ENCODE measurements around the gene PTH1R. TPM values are rescaled to one million over a fixed set of nuclear protein-coding genes. Genes with fewer than 3 reads are reported as not detected.

Gene PTH1R
- total RNA-seq, 2 donors from 2014 or later: 0.69 to 4.8 TPM

- Histone ChIP-seq H3K4me3 (ENCODE audit: low read length) (no peak overlapping the region), H3K27ac (ENCODE audit: low read depth, low read length) (no peak overlapping the region), H3K36me3 (ENCODE audit: control insufficient read depth, insufficient read depth, low read length) (no peaks in the 10 kb centered on the region), H3K9ac (ENCODE audit: extremely low read depth, low read length, poor library complexity, severe bottlenecking) (no peak overlapping the region), H3K4me1 (ENCODE audit: control insufficient read depth, insufficient read depth, low read length) (no peaks in the 10 kb centered on the region), H3K27me3 (ENCODE audit: control insufficient read depth, insufficient read depth, low read length, poor library complexity, severe bottlenecking) (no peaks in the 10 kb centered on the region), H3K9me3 (ENCODE audit: control insufficient read depth, low read length) (no peaks in the 10 kb centered on the region)
- Mint-ChIP-seq H3K9me3 (no peaks in the 10 kb centered on the region), H3K27ac (no peak overlapping the region), H3K27me3 (ENCODE audit: insufficient read depth) (peaks cover 33% of the 10 kb centered on the region), H3K4me1 (no peaks in the 10 kb centered on the region), H3K36me3 (ENCODE audit: low read depth) (no peaks in the 10 kb centered on the region), H3K4me3 (no peak overlapping the region)
- no peak for DNase-seq
- TF ChIP-seq CTCF (conservative IDR thresholded peaks at IDR 0.05): no peak
- WGBS, 2 experiments (ENCODE audit: insufficient coverage in 1 of 2, insufficient read length in 1 of 2): 87% methylated on average over 3 to 7 of the region's 7 CpGs
Measured at GRCh38 chr3:46868948-46869347, 8.6 kb upstream of the PTH1R start.

GRCh38 chr3:46869440-46869839 lies 8.1 kb upstream of the PTH1R start:
- WGBS, 2 experiments (ENCODE audit: insufficient coverage in 1 of 2, insufficient read length in 1 of 2): 91 to 98% methylated on average over 8 to 10 of the region's 10 CpGs
- Mint-ChIP-seq H3K36me3 (ENCODE audit: low read depth) (no peaks in the 10 kb centered on the region), H3K9me3 (no peaks in the 10 kb centered on the region), H3K27me3 (ENCODE audit: insufficient read depth) (peaks cover 36% of the 10 kb centered on the region), H3K27ac (no peak overlapping the region), H3K4me1 (no peaks in the 10 kb centered on the region), H3K4me3 (no peak overlapping the region)
- Histone ChIP-seq H3K27ac (ENCODE audit: low read depth, low read length) (no peak overlapping the region), H3K36me3 (ENCODE audit: control insufficient read depth, insufficient read depth, low read length) (no peaks in the 10 kb centered on the region), H3K4me1 (ENCODE audit: control insufficient read depth, insufficient read depth, low read length) (no peaks in the 10 kb centered on the region), H3K9ac (ENCODE audit: extremely low read depth, low read length, poor library complexity, severe bottlenecking) (no peak overlapping the region), H3K27me3 (ENCODE audit: control insufficient read depth, insufficient read depth, low read length, poor library complexity, severe bottlenecking) (no peaks in the 10 kb centered on the region), H3K4me3 (ENCODE audit: low read length) (no peak overlapping the region), H3K9me3 (ENCODE audit: control insufficient read depth, low read length) (no peaks in the 10 kb centered on the region)
- TF ChIP-seq CTCF (conservative IDR thresholded peaks at IDR 0.05): no peak
- DNase-seq: no peak

- no peak for TF ChIP-seq CTCF (conservative IDR thresholded peaks at IDR 0.05)
- Histone ChIP-seq H3K9ac (ENCODE audit: extremely low read depth, low read length, poor library complexity, severe bottlenecking) (no peak overlapping the region), H3K36me3 (ENCODE audit: control insufficient read depth, insufficient read depth, low read length) (no peaks in the 10 kb centered on the region), H3K4me1 (ENCODE audit: control insufficient read depth, insufficient read depth, low read length) (no peaks in the 10 kb centered on the region), H3K9me3 (ENCODE audit: control insufficient read depth, low read length) (no peaks in the 10 kb centered on the region), H3K27me3 (ENCODE audit: control insufficient read depth, insufficient read depth, low read length, poor library complexity, severe bottlenecking) (no peaks in the 10 kb centered on the region), H3K27ac (ENCODE audit: low read depth, low read length) (no peak overlapping the region), H3K4me3 (ENCODE audit: low read length) (no peak overlapping the region)
- H3K27me3 Mint-ChIP-seq (ENCODE audit: insufficient read depth): peaks cover 45% of the 10 kb centered on the region
- no peaks in the 10 kb centered on the region for H3K36me3 Mint-ChIP-seq (ENCODE audit: low read depth)
- no peak overlapping the region for H3K27ac Mint-ChIP-seq
- DNase-seq: no peak
- H3K4me3 Mint-ChIP-seq: no peak overlapping the region
- 90 to 92% methylated on average over 2 to 5 of the region's 5 CpGs for WGBS, 2 experiments (ENCODE audit: insufficient coverage in 1 of 2, insufficient read length in 1 of 2)
- no peaks in the 10 kb centered on the region for H3K9me3 Mint-ChIP-seq
- no peaks in the 10 kb centered on the region for H3K4me1 Mint-ChIP-seq
Measured at GRCh38 chr3:46870651-46871050, 6.9 kb upstream of the PTH1R start.
